IMR-90 (cell line): Measurements from ENCODE around the gene RNF212B. TPM values are rescaled to one million over a fixed set of nuclear protein-coding genes. Genes with fewer than 3 reads are reported as not detected.

Experiments used
- ATAC-seq: fragments of 200-7000 bp; cut with Tn5 transposase; 2 replicates; pipeline ENCODE4 v1.9.1; 2020; ENCODE audit warnings: low read depth, mild to moderate bottlenecking, moderate library complexity
- BruUV-seq: library from RNA; stranded (reverse); fragments of 400-500 nt; replicated peaks from 2 replicates; lab custom pipeline; 2021; lab: Mats Ljungman, UMichigan
- CTCF ChIA-PET: fragments of 300-600 bp; formaldehyde crosslinking; extraction: SDS; loops from one replicate; lab custom pipeline; 2021; ENCODE audit warnings: antibody characterized with exemption; lab: Yijun Ruan, JAX
- POLR2A ChIA-PET: fragments of 300-600 bp; sonication (Branson Sonifier 250); formaldehyde crosslinking; loops from one replicate; lab custom pipeline; 2022; ENCODE audit warnings: antibody characterized with exemption; ENCODE audit not compliant: unreplicated experiment; lab: Charles Lee
- DNase-seq: peaks from one replicate; pipeline ENCODE4 v3.0.0; 2013
- H2AFZ ChIP-seq: replicated peaks from 2 replicates; pipeline ENCODE3; 2013; ENCODE audit warnings: low read length, mild to moderate bottlenecking; ENCODE audit not compliant: poor library complexity
- H2AK5ac ChIP-seq: 2 replicates; pipeline ENCODE4 v1.6.1; 2013; ENCODE audit warnings: low read depth, low read length, inconsistent platforms
- H2AK9ac ChIP-seq: replicated peaks from 2 replicates; pipeline ENCODE3; 2013; ENCODE audit warnings: mild to moderate bottlenecking, low read depth, low read length, moderate library complexity; ENCODE audit not compliant: poor library complexity
- H2BK120ac ChIP-seq: 2 replicates; pipeline ENCODE4 v1.6.1; 2013; ENCODE audit warnings: low read depth, low read length, inconsistent platforms
- H2BK15ac ChIP-seq: 3 replicates; pipeline ENCODE4 v1.6.1; 2013; ENCODE audit warnings: low read depth, low read length, inconsistent platforms
- H2BK20ac ChIP-seq: 2 replicates; pipeline ENCODE4 v1.6.1; 2013; ENCODE audit warnings: low read depth, mild to moderate bottlenecking, inconsistent platforms, low read length, moderate library complexity
- H2BK5ac ChIP-seq: 2 replicates; pipeline ENCODE4 v1.6.1; 2013; ENCODE audit warnings: mild to moderate bottlenecking, low read depth, low read length, inconsistent platforms; ENCODE audit not compliant: poor library complexity, severe bottlenecking
- H3K14ac ChIP-seq: replicated peaks from 2 replicates; pipeline ENCODE4 v1.6.1; 2013; ENCODE audit warnings: low read depth, low read length, inconsistent platforms
- H3K18ac ChIP-seq: 2 replicates; pipeline ENCODE4 v1.6.1; 2013; ENCODE audit warnings: low read depth, low read length, control low read depth
- H3K23ac ChIP-seq: 2 replicates; pipeline ENCODE4 v1.6.1; 2013; ENCODE audit warnings: low read depth, low read length, inconsistent platforms
- H3K27ac ChIP-seq: 2 replicates; pipeline ENCODE4 v1.5.1; 2013; ENCODE audit warnings: mild to moderate bottlenecking, control low read depth, low read length; ENCODE audit not compliant: insufficient read depth
- H3K27me3 ChIP-seq: 2 replicates; pipeline ENCODE4 v1.6.1; 2013; ENCODE audit warnings: low read length; ENCODE audit not compliant: control insufficient read depth, insufficient read depth
- H3K36me3 ChIP-seq: 2 replicates; pipeline ENCODE4 v1.6.1; 2013; ENCODE audit warnings: low read length, mixed read lengths; ENCODE audit not compliant: control insufficient read depth, insufficient read depth
- H3K4ac ChIP-seq: 2 replicates; pipeline ENCODE4 v1.6.1; 2013; ENCODE audit warnings: low read depth, low read length, inconsistent platforms
- H3K4me1 ChIP-seq: 2 replicates; pipeline ENCODE4 v1.6.1; 2013; ENCODE audit warnings: low read length, mixed read lengths; ENCODE audit not compliant: control insufficient read depth, insufficient read depth
- H3K4me2 ChIP-seq: 2 replicates; pipeline ENCODE4 v1.6.1; 2013; ENCODE audit warnings: low read depth, mild to moderate bottlenecking, control low read depth, low read length, moderate library complexity
- H3K4me3 ChIP-seq: 2 replicates; pipeline ENCODE4 v1.5.1; 2013; ENCODE audit warnings: low read depth, mild to moderate bottlenecking, control low read depth, low read length, moderate library complexity; ENCODE audit not compliant: insufficient read depth
- H3K56ac ChIP-seq: 2 replicates; pipeline ENCODE4 v1.6.1; 2013; ENCODE audit warnings: low read length, inconsistent platforms; ENCODE audit not compliant: insufficient read depth; ENCODE audit errors: extremely low read depth
- H3K79me1 ChIP-seq, 2 experiments: 2 replicates each; pipeline ENCODE4 v1.6.1; 2013; ENCODE audit warnings: low read length in 2 of 2, inconsistent platforms in 1 of 2, low read depth in 1 of 2
- H3K9ac ChIP-seq: 2 replicates; pipeline ENCODE4 v1.6.1; 2013; ENCODE audit warnings: low read depth, low read length, control low read depth
- H3K9me1 ChIP-seq: 2 replicates; pipeline ENCODE4 v1.6.1; 2013; ENCODE audit warnings: low read length, inconsistent platforms; ENCODE audit not compliant: insufficient read depth
- H3K9me3 ChIP-seq: 2 replicates; pipeline ENCODE4 v1.6.1; 2013; ENCODE audit warnings: low read length; ENCODE audit not compliant: control insufficient read depth, insufficient read depth
- H4K20me1 ChIP-seq: 2 replicates; pipeline ENCODE4 v1.6.1; 2013; ENCODE audit warnings: low read length, inconsistent platforms; ENCODE audit not compliant: insufficient read depth
- H4K5ac ChIP-seq: 2 replicates; pipeline ENCODE4 v1.6.1; 2013; ENCODE audit warnings: mild to moderate bottlenecking, low read depth, low read length, control low read depth
- H4K8ac ChIP-seq, 2 experiments: 2 replicates each; pipeline ENCODE4 v1.6.1; 2013; ENCODE audit warnings: low read depth in 2 of 2, low read length in 2 of 2, control low read depth in 1 of 2, inconsistent platforms in 1 of 2
- H4K91ac ChIP-seq: 2 replicates; pipeline ENCODE4 v1.6.1; 2013; ENCODE audit warnings: low read depth, low read length, inconsistent platforms; ENCODE audit not compliant: insufficient read depth
- BHLHE40 ChIP-seq: fragments of 150-350 bp; IDR thresholded peaks from 2 replicates; pipeline ENCODE4 v1.6.1; 2016; ENCODE audit warnings: mild to moderate bottlenecking, low read depth, low read length
- CHD1 ChIP-seq: IDR thresholded peaks from 2 replicates; pipeline ENCODE4 v1.6.1; 2012; ENCODE audit warnings: low read depth, low read length, improper control_type of control experiment
- ELK1 ChIP-seq: fragments of 150-350 bp; IDR thresholded peaks from 2 replicates; pipeline ENCODE4 v1.6.1; 2016; ENCODE audit warnings: low read depth, mild to moderate bottlenecking, low read length, moderate library complexity, borderline replicate concordance
- FOS ChIP-seq: fragments of 150-350 bp; IDR thresholded peaks from 2 replicates; pipeline ENCODE4 v1.6.1; 2016; ENCODE audit warnings: low read depth, low read length
- MAFK ChIP-seq: IDR thresholded peaks from 2 replicates; pipeline ENCODE4 v1.6.1; 2012; ENCODE audit warnings: low read depth, low read length, improper control_type of control experiment
- MXI1 ChIP-seq: IDR thresholded peaks from 2 replicates; pipeline ENCODE4 v1.6.1; 2012; ENCODE audit warnings: low read depth, mild to moderate bottlenecking, low read length, moderate library complexity, borderline replicate concordance
- NFE2L2 ChIP-seq: fragments of 150-350 bp; IDR thresholded peaks from 2 replicates; pipeline ENCODE4 v1.6.1; 2016; ENCODE audit warnings: low read depth, mild to moderate bottlenecking, low read length
- POLR2A ChIP-seq: IDR thresholded peaks from 2 replicates; pipeline ENCODE4 v1.6.1; 2012; ENCODE audit warnings: mild to moderate bottlenecking, low read depth, low read length
- RAD21 ChIP-seq: IDR thresholded peaks from 2 replicates; pipeline ENCODE4 v1.6.1; 2012; ENCODE audit warnings: low read length, improper control_type of control experiment
- RCOR1 ChIP-seq: IDR thresholded peaks from 2 replicates; pipeline ENCODE4 v1.6.1; 2012; ENCODE audit warnings: mild to moderate bottlenecking, low read length, improper control_type of control experiment; ENCODE audit not compliant: insufficient replicate concordance
- RFX5 ChIP-seq: IDR thresholded peaks from 2 replicates; pipeline ENCODE4 v1.8.0; 2012; ENCODE audit warnings: low read depth, mild to moderate bottlenecking, low read length, moderate library complexity
- USF2 ChIP-seq: fragments of 150-350 bp; IDR thresholded peaks from 2 replicates; pipeline ENCODE4 v1.6.1; 2017; ENCODE audit warnings: mild to moderate bottlenecking, antibody characterized with exemption, low read length, low read depth
- WGBS, 2 experiments: methylation state at CpG; one replicate each; pipeline versions ENCODE4 v1.1.5 to v1.1.7; 2013; ENCODE audit warnings: missing lambda C conversion rate in 2 of 2; ENCODE audit not compliant: insufficient read length in 1 of 2; ENCODE audit errors: extremely low coverage in 2 of 2; 5-methylcytosine and 5-hydroxymethylcytosine counted together
- dilution Hi-C: fragments of 300-500 bp; cut with HindIII; formaldehyde crosslinking; loops from one replicate; pipeline ENCODE4 v1.14.3; 2018; ENCODE audit warnings: low sequenced_read_pairs; ENCODE audit not compliant: unreplicated experiment
- in situ Hi-C: fragments of 300-500 bp; cut with MboI; formaldehyde crosslinking; loops from 3 replicates; pipeline ENCODE4 v1.14.3; 2019; ENCODE audit warnings: low sequenced_read_pairs, inconsistent platforms, mixed read lengths
- intact Hi-C: fragments of 100-400 bp; cut with micrococcal nuclease; formaldehyde crosslinking; loops from 2 replicates; pipeline ENCODE4 v1.10.0; 2022
- polyA plus RNA-seq, 3 experiments: library from polyadenylated mRNA; depleted of rRNA; stranded (reverse); fragments of >200 nt; gene quantifications; 2 replicates each; pipeline ENCODE4 v1.2.3, GENCODE V29; 2012; ENCODE audit warnings: low replicate concordance in 1 of 3
- total RNA-seq: library from RNA; depleted of rRNA; stranded (reverse); fragments of >200 nt; gene quantifications from 2 replicates; pipeline ENCODE4 v1.2.3, GENCODE V29; 2012
- TF ChIP-seq, protein P1 (sequence below): conservative IDR thresholded peaks from 2 replicates; pipeline ENCODE4 v1.5.1; 2012; ENCODE audit warnings: mild to moderate bottlenecking, low read depth, low read length, improper control_type of control experiment

Gene RNF212B
- total and polyA plus RNA-seq, 2 of the 4 experiments (the other 2 are of a cell fraction) = not detected

DNA sequence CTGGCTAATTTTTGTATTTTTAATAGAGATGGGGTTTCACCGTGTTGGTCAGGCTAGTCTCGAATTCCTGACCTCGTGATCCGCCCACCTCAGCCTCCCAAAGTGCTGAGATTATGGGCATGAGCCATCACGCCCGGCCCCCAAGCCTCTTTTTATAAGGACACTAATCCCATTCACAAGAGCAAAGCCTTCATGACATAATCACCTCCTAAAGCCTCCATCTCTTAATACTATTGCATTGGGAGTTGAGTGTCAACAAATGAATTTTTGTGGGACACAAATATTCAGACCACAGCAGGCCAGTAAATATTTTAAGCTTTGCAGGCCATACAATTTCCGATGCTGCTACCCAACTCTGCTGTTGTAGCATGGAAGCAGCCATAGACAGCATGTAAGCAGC is 10.9 kb downstream of the RNF212B start:
- H3K4me1 ChIP-seq = no peaks in the 10 kb centered on the region
- H3K9me3 ChIP-seq = no peaks in the 10 kb centered on the region
- no peak overlapping the region for H4K91ac ChIP-seq
- WGBS, 2 experiments = no CpG with 5 or more reads among the region's 7 CpGs
- no peak overlapping the region for H2BK20ac ChIP-seq
- intact Hi-C loops = no loop called here
- no peaks in the 10 kb centered on the region for H3K9me1 ChIP-seq
- H2AK5ac ChIP-seq = no peak overlapping the region
- POLR2A ChIA-PET = no interaction called here
- H3K9ac ChIP-seq = no peak overlapping the region
- H3K4me2 ChIP-seq = no peak overlapping the region
- no peak for DNase-seq
- no TSS peak for BruUV-seq
- peak; percentile 24 for ATAC-seq
- no peak overlapping the region for H2AFZ ChIP-seq
- no peak overlapping the region for H4K8ac ChIP-seq
- TF ChIP-seq ELK1 (no peak), MXI1 (no peak), RFX5 (no peak), CHD1 (no peak), BHLHE40 (no peak), USF2 (no peak), RCOR1 (no peak), MAFK (no peak), RAD21 (no peak), NFE2L2 (no peak), POLR2A (no peak), FOS (no peak)
- TF ChIP-seq, protein P1, sequence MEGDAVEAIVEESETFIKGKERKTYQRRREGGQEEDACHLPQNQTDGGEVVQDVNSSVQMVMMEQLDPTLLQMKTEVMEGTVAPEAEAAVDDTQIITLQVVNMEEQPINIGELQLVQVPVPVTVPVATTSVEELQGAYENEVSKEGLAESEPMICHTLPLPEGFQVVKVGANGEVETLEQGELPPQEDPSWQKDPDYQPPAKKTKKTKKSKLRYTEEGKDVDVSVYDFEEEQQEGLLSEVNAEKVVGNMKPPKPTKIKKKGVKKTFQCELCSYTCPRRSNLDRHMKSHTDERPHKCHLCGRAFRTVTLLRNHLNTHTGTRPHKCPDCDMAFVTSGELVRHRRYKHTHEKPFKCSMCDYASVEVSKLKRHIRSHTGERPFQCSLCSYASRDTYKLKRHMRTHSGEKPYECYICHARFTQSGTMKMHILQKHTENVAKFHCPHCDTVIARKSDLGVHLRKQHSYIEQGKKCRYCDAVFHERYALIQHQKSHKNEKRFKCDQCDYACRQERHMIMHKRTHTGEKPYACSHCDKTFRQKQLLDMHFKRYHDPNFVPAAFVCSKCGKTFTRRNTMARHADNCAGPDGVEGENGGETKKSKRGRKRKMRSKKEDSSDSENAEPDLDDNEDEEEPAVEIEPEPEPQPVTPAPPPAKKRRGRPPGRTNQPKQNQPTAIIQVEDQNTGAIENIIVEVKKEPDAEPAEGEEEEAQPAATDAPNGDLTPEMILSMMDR = no peak
- H3K4ac ChIP-seq = no peak overlapping the region
- H3K27ac ChIP-seq = no peak overlapping the region
- in situ Hi-C loops = no loop called here
- H4K20me1 ChIP-seq = no peaks in the 10 kb centered on the region
- H3K79me1 ChIP-seq = no peaks in the 10 kb centered on the region
- no peak overlapping the region for H3K18ac ChIP-seq
- no peak overlapping the region for H4K5ac ChIP-seq
- no peak overlapping the region for H3K56ac ChIP-seq
- CTCF ChIA-PET = interaction anchor here (1.1 kb wide), 1 partner anchor 12 kb away, joined by 3 read pairs; no protein-coding TSS in a partner anchor
- H3K27me3 ChIP-seq = peaks cover 11% of the 10 kb centered on the region
- H2BK15ac ChIP-seq = no peak overlapping the region
- dilution Hi-C loops = no loop called here
- no peak overlapping the region for H2BK120ac ChIP-seq
- no peak overlapping the region for H2BK5ac ChIP-seq
- H3K23ac ChIP-seq = no peak overlapping the region
- H2AK9ac ChIP-seq = no peak overlapping the region
- no peak overlapping the region for H3K14ac ChIP-seq
- no peaks in the 10 kb centered on the region for H3K36me3 ChIP-seq
- no peak overlapping the region for H3K4me3 ChIP-seq
